GM10266 (cell line): ENCODE results near the gene KDM4C.

Experiments used
- DNase-seq: peaks from one replicate; pipeline ENCODE4 v3.0.0; 2012; ENCODE audit errors: extremely low spot score
- CTCF ChIP-seq: IDR thresholded peaks from 2 replicates; pipeline ENCODE4 v1.5.1; 2012; ENCODE audit warnings: mild to moderate bottlenecking, low read depth; ENCODE audit not compliant: control insufficient read depth, insufficient read depth; ENCODE audit errors: missing control alignments

Gene KDM4C

GRCh38 chr9:7125231-7125630 lies 367.5 kb downstream of the KDM4C start:
- DNase-seq = no peak
- TF ChIP-seq CTCF = no peak

GRCh38 chr9:7129391-7129790 lies 371.6 kb downstream of the KDM4C start:
- TF ChIP-seq CTCF = no peak
- no peak for DNase-seq

GRCh38 chr9:7130266-7130820 lies 372.6 kb downstream of the KDM4C start:
- no peak for DNase-seq
- TF ChIP-seq CTCF = no peak

GRCh38 chr9:7132605-7133004 lies 374.8 kb downstream of the KDM4C start:
- no peak for TF ChIP-seq CTCF
- no peak for DNase-seq

- no peak for TF ChIP-seq CTCF
- DNase-seq = no peak
Observed at GRCh38 chr9:7135735-7136134, 378.0 kb downstream of the KDM4C start.

- TF ChIP-seq CTCF = no peak
- no peak for DNase-seq
Observed at GRCh38 chr9:7137040-7137439, 379.3 kb downstream of the KDM4C start.

- DNase-seq = no peak
- TF ChIP-seq CTCF = no peak
Observed at GRCh38 chr9:7137571-7137970, 379.8 kb downstream of the KDM4C start.
